MG63 (cell line): ENCODE results near the gene VIPR2. TPM values are rescaled to one million over a fixed set of nuclear protein-coding genes. Genes with fewer than 3 reads are reported as not detected.
"Not testable (repeated sequence)": the region's sequence is repeated elsewhere in the genome, so short reads cannot be mapped to it uniquely, and the experiment has no call there.

Source experiments
- DNase-seq: peaks from one replicate; pipeline ENCODE4 v3.0.0-alpha.2; 2020
- H3K27me3 ChIP-seq: fragments of 250-450 bp; sonication (Bioruptor Pico); 2 replicates; pipeline ENCODE4 v1.5.1; 2020; ENCODE audit warnings: mild to moderate bottlenecking, moderate library complexity
- H3K36me3 ChIP-seq: fragments of 250-450 bp; sonication (Bioruptor Pico); 2 replicates; pipeline ENCODE4 v1.5.1; 2020; ENCODE audit warnings: mild to moderate bottlenecking, moderate library complexity
- H3K4me3 ChIP-seq: fragments of 250-450 bp; sonication (Bioruptor Pico); 2 replicates; pipeline ENCODE4 v1.5.1; 2020; ENCODE audit warnings: mild to moderate bottlenecking, moderate library complexity
- H3K9me3 ChIP-seq: fragments of 250-450 bp; sonication (Bioruptor Pico); 2 replicates; pipeline ENCODE4 v1.5.1; 2020; ENCODE audit warnings: mild to moderate bottlenecking, moderate library complexity
- total RNA-seq: library from RNA; depleted of rRNA; stranded (reverse); fragments of >200 nt; shearing (Covaris generic); gene quantifications from 2 replicates; pipeline ENCODE4 v1.2.3, GENCODE V29; 2014; ENCODE audit warnings: low replicate concordance

VIPR2 gene
- total RNA-seq, 1 experiment from 2014 or later: not detected

- Histone ChIP-seq H3K36me3 (no peaks in the 10 kb centered on the region), H3K27me3 (no peaks in the 10 kb centered on the region), H3K9me3 (no peaks in the 10 kb centered on the region), H3K4me3 (no peak overlapping the region)
- DNase-seq: no peak
Observed at GRCh38 chr7:159095979-159096411, 48.7 kb downstream of the VIPR2 start.

GRCh38 chr7:159094919-159095915 lies 49.5 kb downstream of the VIPR2 start:
- Histone ChIP-seq H3K27me3 (no peaks in the 10 kb centered on the region), H3K36me3 (no peaks in the 10 kb centered on the region), H3K4me3 (no peak overlapping the region), H3K9me3 (no peaks in the 10 kb centered on the region)
- DNase-seq: no peak

- Histone ChIP-seq H3K27me3 (no peaks in the 10 kb centered on the region), H3K9me3 (no peaks in the 10 kb centered on the region), H3K36me3 (no peaks in the 10 kb centered on the region), H3K4me3 (no peak overlapping the region)
- DNase-seq: no peak
Observed at GRCh38 chr7:159094023-159094740, 50.5 kb downstream of the VIPR2 start.

GRCh38 chr7:159093351-159093971 lies 51.2 kb downstream of the VIPR2 start:
- no peaks in the 10 kb centered on the region for H3K9me3 ChIP-seq
- no peak overlapping the region for H3K4me3 ChIP-seq
- DNase-seq: no peak
- no peaks in the 10 kb centered on the region for H3K36me3 ChIP-seq
- H3K27me3 ChIP-seq: no peaks in the 10 kb centered on the region

GRCh38 chr7:159092701-159093121 lies 52.0 kb downstream of the VIPR2 start:
- Histone ChIP-seq H3K9me3 (no peaks in the 10 kb centered on the region), H3K27me3 (no peaks in the 10 kb centered on the region), H3K36me3 (no peaks in the 10 kb centered on the region), H3K4me3 (no peak overlapping the region)
- DNase-seq: no peak

GRCh38 chr7:159091480-159092475 lies 52.9 kb downstream of the VIPR2 start:
- Histone ChIP-seq H3K27me3 (no peaks in the 10 kb centered on the region), H3K36me3 (no peaks in the 10 kb centered on the region), H3K9me3 (no peaks in the 10 kb centered on the region), H3K4me3 (no peak overlapping the region)
- DNase-seq: no peak

- no peak for DNase-seq
- Histone ChIP-seq H3K4me3 (no peak overlapping the region), H3K36me3 (no peaks in the 10 kb centered on the region), H3K9me3 (no peaks in the 10 kb centered on the region), H3K27me3 (no peaks in the 10 kb centered on the region)
Observed at GRCh38 chr7:159091041-159091440, 53.6 kb downstream of the VIPR2 start.

- no peaks in the 10 kb centered on the region for H3K27me3 ChIP-seq
- DNase-seq: no peak
- no peaks in the 10 kb centered on the region for H3K9me3 ChIP-seq
Observed at GRCh38 chr7:159088016-159088865, 56.4 kb downstream of the VIPR2 start.

GRCh38 chr7:159086301-159086925 lies 58.3 kb downstream of the VIPR2 start:
- Histone ChIP-seq H3K27me3 (no peaks in the 10 kb centered on the region), H3K4me3 (no peak overlapping the region), H3K9me3 (no peaks in the 10 kb centered on the region), H3K36me3 (no peaks in the 10 kb centered on the region)
- DNase-seq: no peak

More at GRCh38 chr7:159088016-159088865, 56.4 kb downstream of the VIPR2 start:
- Histone ChIP-seq H3K4me3 (no peak overlapping the region), H3K36me3 (no peaks in the 10 kb centered on the region)

GRCh38 chr7:159084069-159084801 lies 60.4 kb downstream of the VIPR2 start:
- H3K9me3 ChIP-seq: no peaks in the 10 kb centered on the region
- DNase-seq: no peak
- no peaks in the 10 kb centered on the region for H3K27me3 ChIP-seq
- no peak overlapping the region for H3K4me3 ChIP-seq
- no peaks in the 10 kb centered on the region for H3K36me3 ChIP-seq

GRCh38 chr7:159083698-159084068 lies 61.0 kb downstream of the VIPR2 start:
- no peaks in the 10 kb centered on the region for H3K9me3 ChIP-seq
- no peak for DNase-seq
- H3K4me3 ChIP-seq: no peak overlapping the region
- no peaks in the 10 kb centered on the region for H3K27me3 ChIP-seq
- no peaks in the 10 kb centered on the region for H3K36me3 ChIP-seq

GRCh38 chr7:159083001-159083697 lies 61.5 kb downstream of the VIPR2 start:
- no peaks in the 10 kb centered on the region for H3K9me3 ChIP-seq

GRCh38 chr7:159082075-159082474 lies 62.6 kb downstream of the VIPR2 start:
- not testable (repeated sequence) for H3K9me3 ChIP-seq, H3K36me3 ChIP-seq, H3K4me3 ChIP-seq, H3K27me3 ChIP-seq, DNase-seq

More at GRCh38 chr7:159083001-159083697, 61.5 kb downstream of the VIPR2 start:
- Histone ChIP-seq H3K36me3 (no peaks in the 10 kb centered on the region), H3K4me3 (no peak overlapping the region), H3K27me3 (no peaks in the 10 kb centered on the region)
- no peak for DNase-seq

GRCh38 chr7:159078911-159079270 lies 65.8 kb downstream of the VIPR2 start:
- no peaks in the 10 kb centered on the region for H3K9me3 ChIP-seq
- H3K36me3 ChIP-seq: no peaks in the 10 kb centered on the region
- DNase-seq: no peak
- H3K4me3 ChIP-seq: no peak overlapping the region
- H3K27me3 ChIP-seq: no peaks in the 10 kb centered on the region
